Ovary (tissue), 9 donors: ENCODE results near the gene PCBP3. TPM values are rescaled to one million over a fixed set of nuclear protein-coding genes. Genes with fewer than 3 reads are reported as not detected.
"Not testable (repeated sequence)": the region's sequence is repeated elsewhere in the genome, so short reads cannot be mapped to it uniquely, and the experiment has no call there.

Source experiments
- DNase-seq, 5 donors: peaks; one replicate each; pipeline ENCODE4 v3.0.0-alpha.2; 2019 to 2020
- H3K27ac ChIP-seq, 2 donors: fragments of 200-600 bp; one replicate each; pipeline versions ENCODE4 v1.5.1 to v1.8.0; 2019 to 2022
- H3K27me3 ChIP-seq: fragments of 200-600 bp; one replicate; pipeline ENCODE4 v1.8.0; 2022
- H3K36me3 ChIP-seq: fragments of 200-600 bp; sonication (generic); one replicate; pipeline ENCODE4 v1.5.1; 2019
- H3K4me1 ChIP-seq: one replicate; pipeline ENCODE4 v1.8.1; 2013; ENCODE audit warnings: mild to moderate bottlenecking, moderate library complexity; ENCODE audit not compliant: insufficient read depth
- H3K4me3 ChIP-seq: fragments of 200-600 bp; sonication (generic); one replicate; pipeline ENCODE4 v1.5.1; 2017
- H3K9me3 ChIP-seq, 2 donors: fragments of 200-600 bp in 1 of 2; sonication (generic) in 1 of 2; one replicate each; pipeline versions ENCODE4 v1.5.1 to v1.8.1; 2013 to 2019; ENCODE audit warnings: mild to moderate bottlenecking in 1 of 2, moderate library complexity in 1 of 2
- EP300 ChIP-seq: sonication (generic); formaldehyde crosslinking; IDR thresholded peaks from one replicate; pipeline ENCODE4 v1.6.1; 2017; ENCODE audit warnings: antibody characterized with exemption
- POLR2A ChIP-seq: fragments of 450-650 bp; IDR thresholded peaks from one replicate; pipeline ENCODE4 v1.6.1; 2017; ENCODE audit warnings: antibody characterized with exemption, mild to moderate bottlenecking, moderate library complexity
- WGBS, 3 donors: extraction: QIAGEN DNeasy Blood & Tissue Kit in 1 of 3; methylation state at CpG; one replicate each; pipeline versions ENCODE4 v1.1.5 to v1.1.7; 2013 to 2017; 5-methylcytosine and 5-hydroxymethylcytosine counted together
- intact Hi-C, 4 donors: fragments of 100-400 bp; cut with DNase I; formaldehyde crosslinking; loops; one replicate each; pipeline versions ENCODE4 v1.11.0 to v1.15.1; 2022 to 2023
- polyA plus RNA-seq, 2 donors: library from polyadenylated mRNA; stranded (reverse); fragments of 200-250 nt in 1 of 2; fragments of 350-450 nt in 1 of 2; fragmentation: Illumina TruSeq in 1 of 2; extraction: RNeasy Lipid Tissue Mini Kit (QIAGEN cat#74804) in 1 of 2; gene quantifications; one replicate each; pipeline ENCODE4 v1.2.3, GENCODE V29; 2013 to 2014
- total RNA-seq, 7 donors: library from RNA; depleted of rRNA in 2 of 7; stranded (reverse); fragments of >200 nt in 2 of 7; fragmentation: NEBNext Ultra II Directional in 3 of 7; extraction: Animal tissue kit (Norgen Biotek cat#: 25700) in 3 of 7; gene quantifications; one replicate each; pipeline versions ENCODE4 v1.1.0 to v1.2.4, GENCODE V29; 2016 to 2023
- TF ChIP-seq, protein P1 (sequence below), 3 donors: fragments of 450-650 bp in 2 of 3; fragments of 200-600 bp in 1 of 3; IDR thresholded peaks; one replicate each; pipeline versions ENCODE4 v1.5.1 to v1.8.0; 2016 to 2022; ENCODE audit warnings: antibody characterized with exemption in 3 of 3, mild to moderate bottlenecking in 1 of 3
- donor health status: DM: no; HTN: no; CAD: no; lungs with moderate emphysema.
- donor health status: DM: no; HTN: no; CAD: no.
- donor health status: Bipolar disorder and iron deficiency.
- donor health status: DM: yes; HTN: yes; CAD: no.
- donor health status: DM: no; HTN: no; CAD: no.
- donor health status: DM: yes; HTN: yes; CAD: no.

PCBP3 gene
- total and polyA plus RNA-seq, 9 donors, result 2.4 to 10.1 (median 5.4) TPM

DNA sequence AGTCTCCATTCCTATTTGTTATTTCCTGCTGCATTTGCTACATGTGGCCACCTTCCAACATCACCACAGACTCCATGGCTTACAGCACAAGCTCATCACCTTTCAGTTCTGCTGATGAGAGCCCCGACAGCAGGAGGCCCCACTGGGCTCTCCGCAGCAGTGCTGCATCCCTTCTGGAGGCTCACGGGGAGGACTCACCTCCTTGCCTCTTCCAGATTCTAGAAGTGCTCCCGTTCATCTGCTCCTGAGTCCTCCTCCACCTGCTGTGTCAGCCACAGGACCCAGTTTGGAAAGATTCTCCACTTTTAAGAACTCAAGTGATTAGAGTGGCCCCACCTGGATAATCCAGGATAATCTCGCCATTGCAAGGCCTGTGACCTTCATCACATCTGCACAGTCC lies 167.6 kb downstream of the PCBP3 start:
- intact Hi-C loops, result no loop called here
- TF ChIP-seq POLR2A (no peak), EP300 (no peak)
- TF ChIP-seq, protein P1, sequence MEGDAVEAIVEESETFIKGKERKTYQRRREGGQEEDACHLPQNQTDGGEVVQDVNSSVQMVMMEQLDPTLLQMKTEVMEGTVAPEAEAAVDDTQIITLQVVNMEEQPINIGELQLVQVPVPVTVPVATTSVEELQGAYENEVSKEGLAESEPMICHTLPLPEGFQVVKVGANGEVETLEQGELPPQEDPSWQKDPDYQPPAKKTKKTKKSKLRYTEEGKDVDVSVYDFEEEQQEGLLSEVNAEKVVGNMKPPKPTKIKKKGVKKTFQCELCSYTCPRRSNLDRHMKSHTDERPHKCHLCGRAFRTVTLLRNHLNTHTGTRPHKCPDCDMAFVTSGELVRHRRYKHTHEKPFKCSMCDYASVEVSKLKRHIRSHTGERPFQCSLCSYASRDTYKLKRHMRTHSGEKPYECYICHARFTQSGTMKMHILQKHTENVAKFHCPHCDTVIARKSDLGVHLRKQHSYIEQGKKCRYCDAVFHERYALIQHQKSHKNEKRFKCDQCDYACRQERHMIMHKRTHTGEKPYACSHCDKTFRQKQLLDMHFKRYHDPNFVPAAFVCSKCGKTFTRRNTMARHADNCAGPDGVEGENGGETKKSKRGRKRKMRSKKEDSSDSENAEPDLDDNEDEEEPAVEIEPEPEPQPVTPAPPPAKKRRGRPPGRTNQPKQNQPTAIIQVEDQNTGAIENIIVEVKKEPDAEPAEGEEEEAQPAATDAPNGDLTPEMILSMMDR (IDR thresholded peaks at IDR 0.05), result no peak
- Histone ChIP-seq H3K4me1 (no peaks in the 10 kb centered on the region), H3K27ac (no peak overlapping the region), H3K9me3 (no peaks in the 10 kb centered on the region), H3K36me3 (no peaks in the 10 kb centered on the region), H3K27me3 (no peaks in the 10 kb centered on the region), H3K4me3 (no peak overlapping the region)
- 73 to 81% (median 74%) methylated on average over 5 of the region's 5 CpGs for WGBS, 3 donors
- no peak for DNase-seq

DNA sequence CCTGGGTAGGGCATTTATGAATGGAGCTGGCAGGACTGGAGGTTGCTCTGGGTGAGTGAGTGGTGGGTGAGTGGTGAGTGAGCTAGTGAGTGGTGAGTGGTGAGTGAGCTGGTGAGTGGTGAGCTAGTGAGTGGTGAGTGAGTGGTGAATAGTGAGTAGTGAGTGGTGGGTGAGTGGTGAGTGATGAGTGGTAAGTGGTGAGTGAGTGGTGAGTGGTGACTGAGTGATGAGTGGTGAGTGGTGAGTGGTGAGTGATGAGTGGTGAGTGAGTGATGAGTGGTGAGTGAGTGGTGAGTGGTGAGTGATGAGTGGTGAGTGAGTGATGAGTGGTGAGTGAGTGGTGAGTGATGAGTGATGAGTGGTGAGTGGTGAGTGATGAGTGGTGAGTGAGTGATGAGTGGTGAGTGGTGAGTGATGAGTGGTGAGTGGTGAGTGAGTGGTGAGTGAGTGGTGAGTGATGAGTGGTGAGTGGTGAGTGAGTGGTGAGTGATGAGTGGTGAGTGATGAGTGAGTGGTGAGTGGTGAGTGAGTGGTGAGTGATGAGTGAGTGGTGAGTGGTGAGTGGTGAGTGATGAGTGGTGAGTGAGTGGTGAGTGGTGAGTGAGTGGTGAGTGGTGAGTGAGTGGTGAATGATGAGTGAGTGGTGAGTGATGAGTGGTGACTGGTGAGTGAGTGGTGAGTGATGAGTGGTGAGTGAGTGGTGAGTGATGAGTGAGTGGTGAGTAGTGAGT lies 170.8 kb downstream of the PCBP3 start:
- H3K27me3 ChIP-seq, H3K36me3 ChIP-seq, H3K4me3 ChIP-seq, DNase-seq, H3K9me3 ChIP-seq, H3K27ac ChIP-seq, H3K4me1 ChIP-seq, intact Hi-C loops: not testable (repeated sequence)

DNA sequence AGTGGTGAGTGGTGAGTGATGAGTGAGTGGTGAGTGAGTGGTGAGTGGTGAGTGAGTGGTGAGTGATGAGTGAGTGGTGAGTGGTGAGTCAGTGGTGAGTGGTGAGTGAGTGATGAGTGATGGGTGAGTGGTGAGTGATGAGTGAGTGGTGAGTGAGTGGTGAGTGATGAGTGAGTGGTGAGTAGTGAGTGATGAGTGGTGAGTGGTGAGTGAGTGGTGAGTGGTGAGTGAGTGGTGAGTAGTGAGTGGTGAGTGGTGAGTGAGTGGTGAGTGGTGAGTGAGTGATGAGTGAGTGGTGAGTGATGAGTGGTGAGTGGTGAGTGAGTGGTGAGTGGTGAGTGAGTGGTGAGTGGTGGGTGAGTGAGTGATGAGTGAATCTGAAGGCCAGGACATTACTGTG lies 172.3 kb downstream of the PCBP3 start:
- H3K36me3 ChIP-seq, H3K27me3 ChIP-seq, H3K9me3 ChIP-seq, H3K27ac ChIP-seq, DNase-seq, H3K4me1 ChIP-seq, intact Hi-C loops, H3K4me3 ChIP-seq: not testable (repeated sequence)

DNA sequence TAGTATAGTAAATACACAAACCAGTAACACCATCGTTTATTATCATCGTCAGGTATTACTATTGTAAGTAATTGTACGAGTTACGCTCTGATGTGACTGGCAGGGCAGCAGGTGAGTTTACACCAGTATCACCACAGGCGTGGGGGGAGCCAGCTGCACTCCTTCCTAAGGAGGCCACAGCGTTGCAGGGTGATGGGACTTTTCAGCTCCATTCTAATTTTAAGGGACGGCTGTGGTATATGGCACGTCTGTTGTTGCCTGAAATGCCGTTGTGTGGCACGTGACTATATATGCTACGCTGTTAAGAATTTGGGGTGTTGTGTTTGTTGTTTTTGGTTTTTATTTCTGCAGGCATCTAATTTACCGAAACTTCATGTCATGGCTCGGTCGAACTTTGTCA lies 173.3 kb downstream of the PCBP3 start:
- 87 to 91% (median 89%) methylated on average over 14 of the region's 14 CpGs for WGBS, 3 donors
- H3K27me3 ChIP-seq, result no peaks in the 10 kb centered on the region
- intact Hi-C loops, result no loop called here

DNA sequence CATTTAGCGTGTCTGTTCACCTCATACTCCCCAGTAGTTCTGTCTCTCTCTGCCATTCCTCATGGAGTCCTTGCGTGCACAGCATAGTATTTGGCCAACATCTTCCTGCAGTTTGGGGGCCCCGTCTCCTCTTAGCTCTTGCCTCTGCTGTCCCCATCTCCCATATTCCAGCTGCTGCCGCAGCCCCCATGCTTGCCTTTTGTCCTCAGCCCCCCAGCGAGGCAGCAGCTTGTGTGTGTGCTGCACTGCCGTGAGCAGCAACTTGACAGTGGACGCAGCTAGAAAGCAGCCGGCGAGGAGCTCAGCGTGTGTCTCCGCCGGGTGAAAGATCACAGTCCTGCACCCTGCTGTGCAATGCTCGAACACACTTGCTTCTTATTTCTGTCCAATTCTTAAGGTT lies 173.8 kb downstream of the PCBP3 start:
- no peaks in the 10 kb centered on the region for H3K36me3 ChIP-seq
- TF ChIP-seq, protein P1 (IDR thresholded peaks at IDR 0.05), result no peak
- TF ChIP-seq EP300 (no peak), POLR2A (no peak)
- H3K27ac ChIP-seq, result no peak overlapping the region
- no peaks in the 10 kb centered on the region for H3K27me3 ChIP-seq
- intact Hi-C loops, result no loop called here
- peaks cover 3% of the 10 kb centered on the region for H3K4me1 ChIP-seq
- DNase-seq, result no peak
- 76 to 81% (median 79%) methylated on average over 13 of the region's 13 CpGs for WGBS, 3 donors
- H3K4me3 ChIP-seq, result no peak overlapping the region
- no peaks in the 10 kb centered on the region for H3K9me3 ChIP-seq

More for the DNA sequence above, 173.3 kb downstream of the PCBP3 start:
- Histone ChIP-seq H3K36me3 (no peaks in the 10 kb centered on the region), H3K4me3 (no peak overlapping the region), H3K27ac (no peak overlapping the region), H3K4me1 (peaks cover 3% of the 10 kb centered on the region), H3K9me3 (no peaks in the 10 kb centered on the region)
- TF ChIP-seq, protein P1 (IDR thresholded peaks at IDR 0.05), result no peak
- TF ChIP-seq POLR2A (no peak), EP300 (no peak)
- no peak for DNase-seq
